CD4-positive, alpha-beta T cell (primary cell): ENCODE results near the gene MACROD2. TPM values are rescaled to one million over a fixed set of nuclear protein-coding genes. Genes with fewer than 3 reads are reported as not detected.

ENCODE experiments used
- ATAC-seq: fragments of 200-7000 bp; cut with Tn5 transposase; one replicate; pipeline ENCODE4 v1.10.0; 2022; ENCODE audit warnings: mild to moderate bottlenecking; ENCODE audit not compliant: poor library complexity
- CTCF ChIA-PET: fragments of 350-600 bp; sonication (Branson Sonifier 250); formaldehyde crosslinking; loops from one replicate; lab custom pipeline; 2021; ENCODE audit warnings: antibody characterized with exemption, inconsistent platforms; lab: Charles Lee
- POLR2A ChIA-PET: fragments of 350-600 bp; sonication (Branson Sonifier 250); formaldehyde crosslinking; loops from one replicate; lab custom pipeline; 2021; ENCODE audit warnings: antibody characterized with exemption, inconsistent platforms; lab: Charles Lee
- DNase-seq, 14 experiments: peaks; one replicate each; pipeline ENCODE4 v3.0.0-alpha.2; 2013 to 2020; ENCODE audit warnings: mixed read lengths in 2 of 14
- H3K27ac ChIP-seq, 2 donors: one replicate each; pipeline versions ENCODE4 v1.5.1 to v1.7.0; 2013; ENCODE audit warnings: low read length in 2 of 2, low read depth in 1 of 2, mild to moderate bottlenecking in 1 of 2
- H3K27me3 ChIP-seq, 2 experiments: 1 replicate in 1 of 2; 2 replicates in 1 of 2; pipeline versions ENCODE4 v1.6.1 to v1.7.0; 2013; ENCODE audit warnings: low read length in 2 of 2, control low read depth in 1 of 2, mild to moderate bottlenecking in 1 of 2, moderate library complexity in 1 of 2; ENCODE audit not compliant: insufficient read depth in 2 of 2, control insufficient read depth in 1 of 2
- H3K36me3 ChIP-seq: one replicate; pipeline ENCODE4 v1.6.1; 2013; ENCODE audit warnings: low read length, control low read depth; ENCODE audit not compliant: insufficient read depth
- H3K4me1 ChIP-seq: one replicate; pipeline ENCODE4 v1.6.1; 2013; ENCODE audit warnings: low read length, control low read depth; ENCODE audit not compliant: insufficient read depth
- H3K4me3 ChIP-seq: one replicate; pipeline ENCODE4 v1.5.1; 2013; ENCODE audit warnings: mild to moderate bottlenecking, low read length, moderate library complexity
- H3K9me3 ChIP-seq, 2 experiments: 1 replicate in 1 of 2; 2 replicates in 1 of 2; pipeline versions ENCODE4 v1.6.1 to v1.7.0; 2013; ENCODE audit warnings: low read length in 2 of 2, mild to moderate bottlenecking in 2 of 2, control low read depth in 1 of 2, moderate library complexity in 1 of 2; ENCODE audit not compliant: control insufficient read depth in 1 of 2, insufficient read depth in 1 of 2
- H3K27ac Mint-ChIP-seq: one replicate; pipeline ENCODE4 v1.8.0; 2020; ENCODE audit warnings: mixed read lengths
- H3K27me3 Mint-ChIP-seq: one replicate; pipeline ENCODE4 v1.8.0; 2021; ENCODE audit warnings: mixed read lengths
- H3K36me3 Mint-ChIP-seq: one replicate; pipeline ENCODE4 v1.8.0; 2021; ENCODE audit warnings: low read depth, mixed read lengths
- H3K4me1 Mint-ChIP-seq: one replicate; pipeline ENCODE4 v1.8.0; 2021; ENCODE audit warnings: low read depth, mixed read lengths
- H3K4me3 Mint-ChIP-seq: one replicate; pipeline ENCODE4 v1.8.0; 2020; ENCODE audit warnings: mild to moderate bottlenecking, mixed read lengths
- H3K9me3 Mint-ChIP-seq: one replicate; pipeline ENCODE4 v1.8.0; 2020; ENCODE audit warnings: mixed read lengths
- CTCF ChIP-seq: fragments of 200-600 bp; IDR thresholded peaks from one replicate; pipeline ENCODE4 v1.8.0; 2022; ENCODE audit warnings: antibody characterized with exemption, mild to moderate bottlenecking
- intact Hi-C, 2 experiments: fragments of 100-400 bp; cut with DNase I in 1 of 2; cut with micrococcal nuclease in 1 of 2; formaldehyde crosslinking; loops; one replicate each; pipeline versions ENCODE4 v1.15.1 to v1.9.0; 2023 to 2025; cut with DNase I, micrococcal nuclease
- total RNA-seq, 174 experiments: library from RNA in 2 of 174; stranded (reverse) in 2 of 174; gene quantifications; one replicate each; pipeline ENCODE4 v1.2.3 and lab custom pipeline; 2021 to 2026

MACROD2 gene
- total RNA-seq, 2 experiments from 2014 or later: not detected

- ChIA-PET CTCF (no interaction called here), POLR2A (no interaction called here)
- Mint-ChIP-seq H3K4me3 (no peak overlapping the region), H3K4me1 (peaks cover 7% of the 10 kb centered on the region), H3K27me3 (peaks cover 33% of the 10 kb centered on the region), H3K36me3 (no peaks in the 10 kb centered on the region), H3K27ac (no peak overlapping the region), H3K9me3 (peaks cover 7% of the 10 kb centered on the region)
- no peak for TF ChIP-seq CTCF
- Histone ChIP-seq H3K4me1 (peaks cover 4% of the 10 kb centered on the region), H3K27me3 (peaks cover 3 to 11% of the 10 kb centered on the region in 2 experiments), H3K9me3 (peaks cover 8 to 20% of the 10 kb centered on the region in 2 experiments), H3K4me3 (no peak overlapping the region), H3K27ac (no peak overlapping the region), H3K36me3 (no peaks in the 10 kb centered on the region)
- intact Hi-C loops: no loop called here
- no peak for ATAC-seq
- DNase-seq: no peak
Observed at GRCh38 chr20:13996265-13996664, 949 bp downstream of the MACROD2 start.

- ATAC-seq (no peak), DNase-seq (no peak)
- Histone ChIP-seq H3K36me3 (no peaks in the 10 kb centered on the region), H3K27me3 (peaks cover 3 to 6% of the 10 kb centered on the region in 2 experiments), H3K4me3 (no peak overlapping the region), H3K4me1 (no peaks in the 10 kb centered on the region), H3K9me3 (peaks cover 0 to 3% of the 10 kb centered on the region in 2 experiments), H3K27ac (no peak overlapping the region)
- Mint-ChIP-seq H3K4me1 (peaks cover 7% of the 10 kb centered on the region), H3K27me3 (peaks cover 25% of the 10 kb centered on the region), H3K9me3 (no peaks in the 10 kb centered on the region), H3K4me3 (no peak overlapping the region), H3K27ac (no peak overlapping the region), H3K36me3 (no peaks in the 10 kb centered on the region)
- intact Hi-C loops: loop anchor here in 1 of 2 experiments (10.0 kb wide), 1 partner anchor 64 kb away; no protein-coding TSS in a partner anchor
- TF ChIP-seq CTCF: no peak
- POLR2A ChIA-PET: no interaction called here
- CTCF ChIA-PET: no interaction called here
Observed at GRCh38 chr20:14000917-14001316, 5.6 kb downstream of the MACROD2 start.

- ChIA-PET POLR2A (no interaction called here), CTCF (no interaction called here)
- H3K9me3 ChIP-seq: peaks cover 0 to 3% of the 10 kb centered on the region in 2 experiments
- H3K27me3 Mint-ChIP-seq: no peaks in the 10 kb centered on the region
- H3K4me1 Mint-ChIP-seq: no peaks in the 10 kb centered on the region
- intact Hi-C loops: loop anchor here in 1 of 2 experiments (10.0 kb wide), 1 partner anchor 59 kb away; no protein-coding TSS in a partner anchor
- H3K4me1 ChIP-seq: no peaks in the 10 kb centered on the region
- TF ChIP-seq CTCF: no peak
- no peak for ATAC-seq
- no peaks in the 10 kb centered on the region for H3K36me3 Mint-ChIP-seq
- no peak overlapping the region for H3K4me3 ChIP-seq
- no peaks in the 10 kb centered on the region for H3K27me3 ChIP-seq
- H3K27ac Mint-ChIP-seq: no peak overlapping the region
- H3K36me3 ChIP-seq: no peaks in the 10 kb centered on the region
- H3K27ac ChIP-seq: no peak overlapping the region
- H3K9me3 Mint-ChIP-seq: peaks cover 8% of the 10 kb centered on the region
- DNase-seq: no peak
- H3K4me3 Mint-ChIP-seq: no peak overlapping the region
Observed at GRCh38 chr20:14005996-14006395, 10.7 kb downstream of the MACROD2 start.
